CD4-positive, alpha-beta T cell treated with Interleukin-15 for 1 hour (primary cell): ENCODE data around the gene MOBP.

Experiments used
- DNase-seq: peaks from one replicate; pipeline ENCODE4 v3.0.0-alpha.2; 2020

The MOBP gene

DNA sequence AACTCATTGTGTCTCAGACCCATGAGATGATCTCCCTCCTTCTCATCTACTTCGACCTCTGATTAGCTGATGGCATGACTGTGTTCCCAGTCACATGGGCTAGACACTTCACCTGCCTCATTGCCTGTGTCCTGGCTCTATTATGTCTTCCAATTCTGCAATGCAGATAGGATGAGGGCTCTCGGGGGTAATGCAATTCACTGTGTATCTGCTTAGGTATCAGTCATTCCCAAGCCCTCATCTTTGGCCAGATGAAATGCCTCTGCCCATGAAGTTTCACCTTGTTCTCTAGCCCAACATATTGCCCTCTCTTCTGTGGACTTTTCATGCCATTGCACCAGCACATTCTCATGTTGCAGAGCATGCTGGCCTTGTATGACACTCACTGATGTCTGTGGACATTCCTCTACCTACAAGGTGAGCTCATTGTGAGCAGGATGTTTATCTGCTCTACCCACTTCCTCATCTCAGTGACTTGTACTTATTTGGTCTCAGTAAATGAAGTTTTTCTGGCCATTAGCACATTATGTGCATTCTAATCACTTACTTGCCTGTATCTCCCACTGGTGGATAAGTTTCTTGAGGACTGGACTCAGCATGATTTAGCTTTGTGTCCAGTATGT is 32.3 kb downstream of the MOBP start:
- DNase-seq, result no peak

DNA sequence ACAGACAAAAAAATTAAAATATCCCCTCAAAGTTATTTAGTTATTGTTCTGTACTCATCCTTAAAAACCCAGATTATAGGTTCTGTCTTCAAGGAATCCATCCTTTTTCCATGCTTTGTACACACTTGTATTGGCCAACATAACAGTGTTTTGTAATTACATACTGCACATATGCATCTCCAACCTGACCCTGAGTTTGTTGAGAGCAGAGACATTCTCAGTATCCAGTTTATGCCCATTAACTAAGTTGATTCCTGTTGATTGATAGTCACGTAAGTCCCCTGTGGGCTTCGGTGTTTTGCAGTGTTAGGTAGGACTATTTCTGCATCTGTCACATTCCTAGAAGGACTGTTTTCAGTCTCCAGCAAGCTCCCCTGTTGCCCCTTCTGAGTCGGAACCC is 33.6 kb downstream of the MOBP start:
- DNase-seq, result no peak

DNA sequence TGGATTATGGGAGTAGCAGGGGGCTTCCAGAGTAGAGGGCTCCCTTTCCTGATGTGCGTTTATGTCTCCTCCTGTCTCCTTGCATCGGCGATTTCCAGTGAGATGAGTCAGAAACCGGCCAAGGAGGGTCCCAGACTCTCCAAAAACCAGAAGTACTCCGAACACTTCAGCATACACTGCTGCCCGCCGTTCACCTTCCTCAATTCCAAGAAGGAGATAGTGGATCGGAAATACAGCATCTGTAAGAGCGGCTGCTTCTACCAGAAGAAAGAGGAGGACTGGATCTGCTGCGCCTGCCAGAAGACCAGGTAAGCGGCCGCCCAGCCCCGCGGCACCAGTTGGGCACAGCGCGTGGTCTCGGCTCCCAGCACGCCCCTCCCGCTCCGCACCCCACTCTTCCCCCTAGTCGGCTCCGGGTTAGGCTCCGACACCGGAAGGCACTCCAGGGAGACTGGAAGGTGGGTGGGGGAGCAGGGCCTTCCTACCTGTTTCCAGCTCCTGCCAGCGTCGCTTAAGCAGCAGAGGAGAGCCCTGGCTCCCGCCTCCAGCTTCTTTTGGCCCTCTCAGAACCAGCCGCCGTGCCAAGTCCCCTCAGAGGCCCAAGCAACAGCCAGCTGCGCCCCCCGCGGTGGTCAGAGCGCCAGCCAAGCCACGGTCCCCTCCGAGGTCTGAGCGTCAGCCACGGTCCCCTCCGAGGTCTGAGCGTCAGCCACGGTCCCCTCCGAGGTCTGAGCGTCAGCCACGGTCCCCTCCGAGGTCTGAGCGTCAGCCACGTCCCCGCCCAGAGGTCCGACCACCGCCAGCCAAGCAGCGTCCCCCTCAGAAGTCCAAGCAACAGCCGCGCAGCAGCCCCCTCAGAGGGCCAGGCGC is 34.7 kb downstream of the MOBP start:
- no peak for DNase-seq

DNA sequence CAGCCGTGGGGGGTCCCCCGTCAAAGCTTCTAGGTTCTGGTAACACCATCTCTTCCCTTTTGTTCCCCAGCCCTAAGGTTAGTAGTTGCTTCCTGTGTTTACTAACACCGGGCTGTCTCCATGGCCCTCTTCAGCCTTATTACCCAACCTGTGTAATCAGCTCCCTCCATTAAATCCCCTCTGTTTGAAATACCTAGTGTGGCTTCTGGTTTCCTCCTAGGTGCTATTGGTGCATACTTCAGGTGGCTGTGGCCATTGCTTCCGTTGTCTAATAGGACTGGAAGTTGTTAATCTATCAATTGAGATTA is 35.3 kb downstream of the MOBP start:
- DNase-seq, result no peak

DNA sequence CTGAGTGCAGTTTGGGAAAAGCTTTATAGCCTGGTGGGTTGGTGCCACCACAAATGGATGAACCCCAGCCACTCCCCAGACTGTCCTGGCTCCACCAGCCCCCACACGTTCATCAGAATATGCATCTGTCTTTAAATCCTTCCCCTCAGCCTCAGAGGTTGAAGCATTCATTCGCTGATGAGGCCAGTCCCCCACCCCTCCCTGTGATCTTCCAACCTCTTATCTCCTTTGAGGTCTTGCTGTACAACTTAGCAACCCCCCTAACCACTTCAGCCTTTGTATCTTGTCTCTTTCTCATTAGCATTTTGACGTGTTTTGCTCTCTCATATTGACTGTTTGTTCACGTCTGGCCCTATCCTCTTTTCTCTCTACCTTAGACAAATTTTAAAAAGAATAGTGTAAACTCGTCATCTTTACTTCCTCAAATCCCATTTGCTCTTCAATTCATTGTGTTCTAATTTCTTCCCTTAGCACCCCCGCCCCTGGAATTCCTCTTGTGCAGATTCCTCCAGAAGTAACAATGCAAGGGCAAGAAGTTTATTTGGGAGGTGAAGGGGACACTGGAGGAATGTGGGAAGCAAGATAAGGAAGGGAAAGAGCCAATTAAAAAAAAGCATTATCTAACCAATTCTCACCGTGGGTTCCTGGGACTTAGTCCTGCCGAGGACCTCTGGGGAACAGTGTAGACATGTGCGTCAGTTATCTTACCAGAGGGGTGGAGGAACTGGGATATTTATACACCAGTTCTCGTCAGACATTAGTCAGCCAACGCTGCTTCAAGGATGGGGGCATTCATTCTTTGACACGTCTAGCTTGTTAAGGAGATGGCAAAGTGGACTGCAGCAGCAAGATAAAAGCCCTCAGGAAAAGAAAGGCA is 38.6 kb downstream of the MOBP start:
- DNase-seq, result no peak

DNA sequence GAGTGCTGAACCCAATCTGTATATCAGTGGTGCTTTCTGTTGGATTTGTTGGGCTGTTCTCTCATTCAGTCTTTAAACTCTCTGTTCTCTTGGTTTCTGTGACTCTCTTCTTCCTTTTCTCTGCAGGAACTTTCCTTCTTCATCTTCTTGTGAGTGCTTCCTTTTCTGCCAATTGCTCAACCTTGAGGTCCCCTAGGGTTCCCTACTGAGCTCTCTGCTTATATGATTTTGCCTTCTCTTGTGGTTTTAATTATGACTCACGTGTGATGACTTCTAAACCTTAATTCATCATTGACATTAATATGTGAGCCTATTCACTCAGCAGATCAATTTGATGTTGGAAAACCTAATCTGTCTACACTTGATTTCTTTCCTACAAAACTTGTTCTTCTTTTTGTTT is 39.4 kb downstream of the MOBP start:
- no peak for DNase-seq

- no peak for DNase-seq
These were observed 46.4 kb downstream of the MOBP start for GRCh38 chr3:39513791-39514369.

DNA sequence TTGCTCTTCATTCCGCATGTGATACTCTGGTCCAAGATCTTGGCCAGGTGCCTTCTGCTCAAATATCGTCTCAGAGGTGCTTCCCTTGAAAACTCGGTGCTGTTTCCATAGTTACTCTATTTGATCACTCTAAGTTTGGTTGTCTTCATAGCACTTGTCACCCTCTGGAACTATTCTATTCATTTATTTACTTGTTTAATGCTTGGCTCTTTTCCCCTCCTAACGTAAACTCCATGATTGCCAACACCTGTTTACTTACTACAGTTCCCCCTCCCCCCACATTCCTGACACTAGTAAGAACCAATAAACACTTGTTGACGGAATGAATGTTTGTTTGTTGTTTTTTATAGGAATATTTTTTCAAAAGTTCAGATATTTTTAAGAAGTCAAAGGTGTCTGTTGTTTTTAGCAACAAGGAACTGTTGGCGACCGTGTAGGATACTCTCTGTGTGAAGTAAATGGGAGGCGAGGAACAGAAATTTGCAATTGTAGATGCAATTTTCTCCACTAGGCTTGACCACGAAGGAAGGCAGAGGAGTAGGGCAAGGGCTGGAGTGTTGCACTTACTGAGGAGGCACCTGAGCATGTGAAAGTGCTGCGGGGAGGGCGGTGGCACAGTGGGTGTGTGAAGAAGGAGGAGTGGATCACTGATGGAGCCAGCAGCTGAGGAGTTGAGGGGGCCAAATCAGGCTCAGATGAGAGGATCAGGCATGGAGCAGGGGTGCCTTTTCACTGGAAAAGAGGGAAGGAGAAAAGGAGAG is 48.4 kb downstream of the MOBP start:
- DNase-seq, result no peak

DNA sequence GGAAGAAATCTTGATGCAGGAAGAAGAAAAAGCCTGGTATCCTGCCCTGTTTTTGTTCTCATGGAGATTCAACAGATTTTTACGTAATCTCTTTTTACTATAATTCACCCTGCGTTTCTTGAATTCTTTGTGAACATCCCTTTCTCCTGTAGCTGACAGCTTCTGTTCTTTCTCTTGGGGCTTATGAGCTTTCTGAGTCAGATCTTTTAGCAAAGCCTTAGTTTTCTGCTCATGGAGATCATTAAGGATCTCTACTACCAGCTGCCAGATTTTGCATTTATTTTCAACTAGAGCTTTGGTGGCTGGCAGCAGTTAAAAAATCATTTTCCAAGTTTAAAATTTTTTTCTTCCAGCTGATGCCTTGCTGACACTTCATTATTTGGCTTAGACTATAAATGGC is 51.6 kb downstream of the MOBP start:
- DNase-seq, result no peak

DNA sequence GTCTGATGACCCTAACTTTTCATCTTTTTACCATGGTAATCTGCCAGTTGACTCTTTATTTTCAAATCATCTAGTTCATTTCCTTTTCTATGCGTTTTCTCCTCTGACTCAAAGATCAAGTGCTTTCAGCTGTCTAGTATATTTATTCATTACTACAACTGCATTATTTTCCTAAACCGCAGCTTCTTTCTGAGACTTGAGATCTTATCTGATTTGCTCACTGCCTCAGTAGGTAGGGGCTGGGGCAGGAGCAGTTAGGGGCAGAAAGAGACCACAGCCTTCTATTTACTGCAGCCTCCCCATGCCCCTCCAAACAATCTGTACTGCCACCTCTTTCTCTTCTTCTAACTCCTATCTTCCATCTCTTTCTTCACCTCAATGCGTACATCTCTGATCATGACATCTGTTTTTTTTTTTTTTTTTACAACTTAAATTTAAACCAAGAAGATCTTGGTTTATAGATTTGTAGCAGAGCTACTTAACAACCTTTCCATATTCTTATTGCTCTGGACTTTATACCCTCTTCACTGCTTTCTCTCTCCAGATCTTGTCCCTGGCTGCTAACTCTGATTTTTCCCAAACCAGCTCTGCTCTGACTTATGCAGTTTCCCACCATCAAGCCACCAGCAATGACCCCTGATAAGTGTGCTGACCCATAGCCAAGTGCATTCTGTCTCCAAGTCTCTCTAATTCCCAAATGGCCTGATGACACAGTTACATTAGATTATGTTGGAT is 52.2 kb downstream of the MOBP start:
- DNase-seq, result no peak

GRCh38 chr3:39521456-39521855 is 54.0 kb downstream of the MOBP start:
- DNase-seq, result no peak

- no peak for DNase-seq
These were observed 56.6 kb downstream of the MOBP start for GRCh38 chr3:39524107-39524506.

DNA sequence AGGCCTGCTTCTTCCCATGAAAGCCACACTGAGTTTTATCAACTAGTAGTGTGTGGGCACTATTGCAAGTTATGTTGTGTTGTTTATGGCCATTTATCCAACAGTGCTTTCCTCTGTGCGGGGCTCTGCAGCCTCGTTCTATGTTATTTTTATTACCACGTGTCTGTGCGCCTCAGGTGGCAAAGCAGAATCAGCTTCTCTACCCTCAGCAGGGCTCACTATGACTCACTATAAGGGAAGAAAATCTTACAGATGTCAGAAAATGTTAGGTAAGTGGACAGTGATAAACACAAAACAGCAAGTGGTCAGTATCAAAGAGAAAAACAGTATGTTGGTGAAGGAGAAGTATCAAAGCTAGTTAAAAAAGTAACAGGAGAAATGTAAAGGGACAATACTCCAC is 61.4 kb downstream of the MOBP start:
- DNase-seq, result no peak

DNA sequence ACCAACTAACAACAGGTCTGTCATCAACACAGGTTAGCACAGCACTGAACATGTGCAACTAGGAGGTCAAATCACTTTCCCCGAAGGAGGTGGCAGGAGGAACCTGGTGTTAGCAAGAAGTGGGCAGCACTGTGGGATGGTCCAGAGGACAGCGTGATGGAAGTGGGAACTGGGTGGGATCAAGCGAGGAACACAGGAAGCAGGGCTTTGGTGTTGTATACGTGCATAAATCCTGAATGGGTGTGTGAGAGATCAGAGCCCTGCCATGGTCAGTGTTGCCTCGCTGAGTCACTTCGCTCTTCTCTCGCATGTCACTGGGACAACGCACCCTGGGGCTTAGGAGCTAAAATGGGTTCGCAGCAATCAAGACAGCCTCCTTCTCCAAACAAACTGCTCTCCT is 62.1 kb downstream of the MOBP start:
- no peak for DNase-seq

DNA sequence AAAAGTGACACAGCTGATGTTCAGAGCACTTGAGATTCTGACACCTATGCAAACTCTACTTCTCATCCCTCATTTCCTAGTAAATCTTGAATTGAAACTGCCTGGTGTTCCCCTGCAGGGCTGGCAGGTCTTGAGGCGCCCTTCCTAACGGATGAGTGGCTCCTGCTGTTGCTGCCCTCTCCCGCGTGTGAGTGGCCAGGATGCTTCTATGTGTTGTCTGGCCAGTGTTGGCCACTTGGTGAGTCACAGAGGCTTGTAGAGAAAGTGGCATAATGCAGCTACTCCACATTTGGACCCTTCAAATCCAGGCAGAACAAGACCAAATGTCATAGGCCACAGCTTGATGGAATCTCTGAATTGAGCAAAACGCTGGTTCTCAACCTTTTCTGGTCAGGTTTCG is 63.6 kb downstream of the MOBP start:
- DNase-seq, result no peak

DNA sequence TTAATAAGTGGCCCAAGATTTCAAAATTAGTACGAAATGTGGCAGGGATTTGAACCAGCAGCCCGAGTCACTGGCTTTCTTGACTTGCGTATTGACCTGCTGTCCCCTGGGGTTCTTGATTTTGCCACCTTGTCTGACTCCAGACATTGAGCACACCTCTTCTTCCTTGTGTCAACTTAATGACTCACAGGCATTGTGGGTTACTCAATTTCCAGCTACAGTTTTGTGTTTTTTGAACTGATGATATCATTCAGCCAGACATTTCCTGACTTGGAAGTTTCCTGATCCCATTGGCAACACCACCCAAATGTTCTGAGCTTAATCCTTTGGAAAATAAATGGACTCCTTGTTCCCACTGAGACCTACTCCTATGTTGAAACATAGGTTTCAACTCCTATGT is 64.2 kb downstream of the MOBP start:
- no peak for DNase-seq

DNA sequence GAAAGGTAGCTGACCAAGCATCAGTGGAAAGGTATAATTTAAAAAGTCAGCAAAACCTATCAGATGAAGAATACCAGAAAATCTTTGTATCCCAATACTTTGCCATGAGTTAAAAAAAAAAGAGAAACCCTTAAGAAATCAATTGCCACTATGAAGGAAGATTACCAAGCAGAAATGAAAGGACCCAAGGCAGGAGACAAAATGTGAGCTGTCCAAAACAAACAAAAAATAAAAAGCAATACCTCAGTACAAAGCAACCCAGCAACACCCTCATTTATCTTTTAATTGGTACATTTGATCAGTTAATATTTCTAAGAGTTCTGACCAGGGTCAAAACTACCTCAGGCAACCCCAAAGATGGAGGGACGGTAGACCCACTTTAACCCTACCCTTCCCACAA is 65.3 kb downstream of the MOBP start:
- DNase-seq, result no peak

- DNase-seq, result no peak
These were observed 65.7 kb downstream of the MOBP start for GRCh38 chr3:39533226-39533625.

DNA sequence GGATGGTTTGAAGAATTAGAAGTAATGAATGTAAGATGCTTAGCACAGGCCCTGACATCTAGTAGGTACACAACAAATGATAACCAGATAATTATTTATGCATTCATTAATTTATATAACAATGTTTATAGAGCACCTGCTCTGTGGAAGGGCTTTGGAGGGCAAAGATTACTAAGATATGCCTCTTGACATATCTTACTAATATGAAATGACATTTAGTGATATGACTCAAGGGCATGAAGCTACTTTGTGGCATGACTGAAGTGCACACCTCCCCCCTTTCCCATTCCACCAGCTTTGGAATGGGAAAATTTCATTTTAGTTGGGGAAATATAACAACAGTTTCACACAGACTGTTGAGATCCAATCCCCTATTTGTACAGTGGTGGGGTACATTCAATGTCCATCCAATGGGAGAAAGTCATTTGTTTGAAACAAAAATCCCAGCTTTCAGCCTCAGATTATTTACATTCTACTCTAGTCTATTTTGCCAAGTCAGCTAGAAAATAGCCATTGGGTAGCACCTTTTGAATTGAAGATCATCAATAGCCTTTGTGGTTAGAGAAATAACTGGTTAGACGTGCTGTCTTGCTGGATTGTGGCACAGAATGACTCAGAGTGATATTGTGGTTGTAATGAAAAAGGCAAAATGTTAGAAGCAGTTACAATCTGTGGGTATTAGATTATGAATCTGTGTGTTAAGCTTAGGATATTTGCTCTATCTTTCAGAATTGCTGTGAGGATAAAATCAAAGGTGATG is 72.9 kb downstream of the MOBP start:
- no peak for DNase-seq

- no peak for DNase-seq
These were observed 74.0 kb downstream of the MOBP start for GRCh38 chr3:39541442-39541841.

- DNase-seq, result no peak
These were observed 74.4 kb downstream of the MOBP start for GRCh38 chr3:39541917-39542329.
